ENCODE results near the gene CA11. TPM values are rescaled to one million over a fixed set of nuclear protein-coding genes. Genes with fewer than 3 reads are reported as not detected.

CA11 gene
- total and polyA plus RNA-seq, 2 experiments from 2014 or later: 8.8 to 29.7 TPM

GRCh38 chr19:48674921-48675824 is 29.2 kb upstream of the CA11 start:
- Histone ChIP-seq H3F3A (replicated peaks; ENCODE audit: low read depth) (no peaks in the 10 kb centered on the region), H3K9me2 (ENCODE audit: insufficient read depth) (no peaks in the 10 kb centered on the region), H3K27ac (ENCODE audit: low read depth) (no peak overlapping the region), H3K79me2 (replicated peaks; ENCODE audit: insufficient read depth) (no peaks in the 10 kb centered on the region), H3K36me3 (ENCODE audit: insufficient read depth) (no peaks in the 10 kb centered on the region), H4K20me1 (replicated peaks; ENCODE audit: insufficient read depth) (no peaks in the 10 kb centered on the region), H3K4me1 (ENCODE audit: insufficient read depth) (peaks cover 23% of the 10 kb centered on the region), H3K4me2 (peak overlapping the region; percentile 75; the same call in 1 of the 2 replicates), H3K4me3 (no peak overlapping the region; the same call in 1 of the 2 replicates), H2AFZ (peak overlapping the region; percentile 96; the same call in 1 of the 2 replicates), H3K27me3 (ENCODE audit: insufficient read depth) (no peaks in the 10 kb centered on the region)
- ATAC-seq: peak; percentile 79
- no peaks in the 10 kb centered on the region for H3K36me3 Mint-ChIP-seq (ENCODE audit: low read depth)
- 0 out of 2 replicates have a peak overlapping the region, but pooled peaks have one; percentile 27 for H3K27ac Mint-ChIP-seq
- peak; percentile 97 for DNase-seq (ENCODE audit: low spot score)
- H3K9me3 Mint-ChIP-seq: no peaks in the 10 kb centered on the region
- H3K4me3 Mint-ChIP-seq: peak overlapping the region; percentile 33; the same call in 1 of the 3 replicates
- TF ChIP-seq ZNF462 (CRISPR knock-in tag; IDR thresholded peaks at IDR 0.05) (no peak), CTCF (conservative IDR thresholded peaks at IDR 0.05; ENCODE audit: low read depth in 2 of 2) (peak; percentile 84 to 90)
- H3K27me3 Mint-ChIP-seq (ENCODE audit: insufficient read depth, low read depth, poor library complexity): peaks cover 23% of the 10 kb centered on the region
- peaks cover 33% of the 10 kb centered on the region for H3K4me1 Mint-ChIP-seq

Data from GM23338 (cell line).